ENCODE data around the gene MYO3B.
A peak's percentile ranks its signal among the peaks of the same experiment; 100 is the strongest.
"Not testable (repeated sequence)": the region's sequence is repeated elsewhere in the genome, so short reads cannot be mapped to it uniquely, and the experiment has no call there.

MYO3B gene

GRCh38 chr2:170377500-170378207 lies 199.7 kb downstream of the MYO3B start:
- no peak for DNase-seq

- no peak for DNase-seq
Observed at GRCh38 chr2:170380267-170380666, 202.3 kb downstream of the MYO3B start.

GRCh38 chr2:170381678-170382077 lies 203.7 kb downstream of the MYO3B start:
- DNase-seq = no peak

GRCh38 chr2:170386554-170386953 lies 208.6 kb downstream of the MYO3B start:
- DNase-seq = no peak

- no peak for DNase-seq
Observed at GRCh38 chr2:170391018-170391417, 213.1 kb downstream of the MYO3B start.

- DNase-seq = no peak
Observed at GRCh38 chr2:170391697-170392096, 213.8 kb downstream of the MYO3B start.

GRCh38 chr2:170393861-170394498 lies 216.0 kb downstream of the MYO3B start:
- DNase-seq = no peak

- no peak for DNase-seq
Observed at GRCh38 chr2:170394641-170395387, 216.9 kb downstream of the MYO3B start.

GRCh38 chr2:170396799-170397459 lies 219.0 kb downstream of the MYO3B start:
- no peak for DNase-seq

GRCh38 chr2:170401187-170401586 lies 223.2 kb downstream of the MYO3B start:
- no peak for DNase-seq

GRCh38 chr2:170404846-170405245 lies 226.9 kb downstream of the MYO3B start:
- no peak for DNase-seq

- DNase-seq = no peak
Observed at GRCh38 chr2:170405326-170405725, 227.4 kb downstream of the MYO3B start.

- DNase-seq = peak; percentile 51
Observed at GRCh38 chr2:170408461-170409163, 230.7 kb downstream of the MYO3B start.

GRCh38 chr2:170409164-170409535 lies 231.2 kb downstream of the MYO3B start:
- DNase-seq = peak; percentile 91

- DNase-seq = no peak
Observed at GRCh38 chr2:170411660-170412059, 233.7 kb downstream of the MYO3B start.

GRCh38 chr2:170420961-170421687 lies 243.2 kb downstream of the MYO3B start:
- no peak for DNase-seq

GRCh38 chr2:170423919-170424318 lies 246.0 kb downstream of the MYO3B start:
- DNase-seq = no peak

- no peak for DNase-seq
Observed at GRCh38 chr2:170425281-170425751, 247.4 kb downstream of the MYO3B start.

- no peak for DNase-seq
Observed at GRCh38 chr2:170428868-170429267, 250.9 kb downstream of the MYO3B start.

- DNase-seq = no peak
Observed at GRCh38 chr2:170432823-170433222, 254.9 kb downstream of the MYO3B start.

GRCh38 chr2:170433448-170433847 lies 255.5 kb downstream of the MYO3B start:
- DNase-seq = no peak

- DNase-seq = not testable (repeated sequence)
Observed at GRCh38 chr2:170434396-170434795, 256.4 kb downstream of the MYO3B start.
